CD8-positive, alpha-beta memory T cell (primary cell): Measurements from ENCODE around the gene HPGD. TPM values are rescaled to one million over a fixed set of nuclear protein-coding genes. Genes with fewer than 3 reads are reported as not detected.

Experiments
- CTCF ChIA-PET: fragments of 350-600 bp; sonication (Branson Sonifier 250); formaldehyde crosslinking; loops from one replicate; lab custom pipeline; 2021; ENCODE audit warnings: antibody characterized with exemption; lab: Charles Lee
- POLR2A ChIA-PET: fragments of 350-600 bp; sonication (Branson Sonifier 250); formaldehyde crosslinking; loops from one replicate; lab custom pipeline; 2021; ENCODE audit warnings: antibody characterized with exemption; lab: Charles Lee
- DNase-seq, 5 donors: peaks; one replicate each; pipeline versions ENCODE4 v3.0.0 to v3.0.0-alpha.2; 2020 to 2022; ENCODE audit warnings: mixed read lengths in 1 of 5
- H3K27ac ChIP-seq: one replicate; pipeline ENCODE4 v1.7.0; 2013; ENCODE audit warnings: low read depth, mild to moderate bottlenecking, low read length, moderate library complexity
- H3K27me3 ChIP-seq: 2 replicates; pipeline ENCODE4 v1.7.0; 2013; ENCODE audit warnings: low read length, mild to moderate bottlenecking; ENCODE audit not compliant: insufficient read depth, poor library complexity, severe bottlenecking
- H3K36me3 ChIP-seq: 2 replicates; pipeline ENCODE4 v1.7.0; 2013; ENCODE audit warnings: mild to moderate bottlenecking, low read length, moderate library complexity; ENCODE audit not compliant: insufficient read depth
- H3K4me1 ChIP-seq: 2 replicates; pipeline ENCODE4 v1.7.0; 2013; ENCODE audit warnings: mild to moderate bottlenecking, low read length, moderate library complexity; ENCODE audit not compliant: insufficient read depth
- H3K4me3 ChIP-seq: 2 replicates; pipeline ENCODE4 v1.7.0; 2013; ENCODE audit warnings: mild to moderate bottlenecking, low read length
- H3K9me3 ChIP-seq: 2 replicates; pipeline ENCODE4 v1.7.0; 2013; ENCODE audit warnings: mild to moderate bottlenecking, low read length
- H3K27ac Mint-ChIP-seq, 8 donors: one replicate each; pipeline ENCODE4 v1.8.0; 2020 to 2021; ENCODE audit warnings: mixed read lengths in 8 of 8, mild to moderate bottlenecking in 6 of 8, inconsistent platforms in 3 of 8, moderate library complexity in 3 of 8
- H3K27me3 Mint-ChIP-seq, 2 donors: one replicate each; pipeline ENCODE4 v1.8.0; 2020 to 2021; ENCODE audit warnings: mixed read lengths in 2 of 2, mild to moderate bottlenecking in 1 of 2, moderate library complexity in 1 of 2
- H3K36me3 Mint-ChIP-seq, 3 donors: one replicate each; pipeline ENCODE4 v1.8.0; 2020 to 2021; ENCODE audit warnings: mixed read lengths in 3 of 3, inconsistent platforms in 1 of 3, mild to moderate bottlenecking in 1 of 3
- H3K4me1 Mint-ChIP-seq, 3 donors: one replicate each; pipeline ENCODE4 v1.8.0; 2020 to 2021; ENCODE audit warnings: mixed read lengths in 3 of 3, inconsistent platforms in 1 of 3, mild to moderate bottlenecking in 1 of 3
- H3K4me3 Mint-ChIP-seq, 7 donors: one replicate each; pipeline ENCODE4 v1.8.0; 2020 to 2021; ENCODE audit warnings: mixed read lengths in 7 of 7, mild to moderate bottlenecking in 6 of 7, moderate library complexity in 4 of 7, inconsistent platforms in 2 of 7
- H3K9me3 Mint-ChIP-seq, 5 donors: one replicate each; pipeline ENCODE4 v1.8.0; 2020 to 2022; ENCODE audit warnings: mixed read lengths in 5 of 5, mild to moderate bottlenecking in 3 of 5, moderate library complexity in 2 of 5, inconsistent platforms in 1 of 5
- polyA plus RNA-seq: library from polyadenylated mRNA; unstranded; fragments of 300-500 nt; fragmentation: Illumina TruSeq; gene quantifications from one replicate; pipeline ENCODE4 v1.2.3, GENCODE V29; 2021
- total RNA-seq, 2 experiments: library from RNA; stranded (reverse); gene quantifications; one replicate each; pipeline ENCODE4 v1.2.3, GENCODE V29; 2021

Gene HPGD
- total and polyA plus RNA-seq, 3 experiments from 2014 or later: 1.4 to 18.2 (median 1.6) TPM

GRCh38 chr4:174553031-174553430, 30.7 kb upstream of the HPGD start:
- Mint-ChIP-seq H3K27me3 (no peaks in the 10 kb centered on the region), H3K36me3 (no peaks in the 10 kb centered on the region), H3K27ac (no peak overlapping the region), H3K4me1 (no peaks in the 10 kb centered on the region), H3K9me3 (peaks cover 0 to 13% (median 6%) of the 10 kb centered on the region in 5 donors), H3K4me3 (no peak overlapping the region)
- Histone ChIP-seq H3K4me3 (no peak overlapping the region), H3K27ac (no peak overlapping the region), H3K4me1 (no peaks in the 10 kb centered on the region), H3K9me3 (no peaks in the 10 kb centered on the region), H3K27me3 (no peaks in the 10 kb centered on the region), H3K36me3 (no peaks in the 10 kb centered on the region)
- ChIA-PET CTCF (no interaction called here), POLR2A (no interaction called here)
- DNase-seq: no peak

- peaks cover 0 to 6% (median 0%) of the 10 kb centered on the region in 3 donors for H3K36me3 Mint-ChIP-seq
- no peak overlapping the region for H3K4me3 Mint-ChIP-seq
- CTCF ChIA-PET: no interaction called here
- no peaks in the 10 kb centered on the region for H3K27me3 Mint-ChIP-seq
- no peaks in the 10 kb centered on the region for H3K4me1 ChIP-seq
- DNase-seq: no peak
- no peaks in the 10 kb centered on the region for H3K4me1 Mint-ChIP-seq
- no peak overlapping the region for H3K27ac Mint-ChIP-seq
- H3K27ac ChIP-seq: no peak overlapping the region
- peaks cover 2 to 13% (median 12%) of the 10 kb centered on the region in 5 donors for H3K9me3 Mint-ChIP-seq
- H3K36me3 ChIP-seq: no peaks in the 10 kb centered on the region
- no peak overlapping the region for H3K4me3 ChIP-seq
- no peaks in the 10 kb centered on the region for H3K9me3 ChIP-seq
- POLR2A ChIA-PET: no interaction called here
- H3K27me3 ChIP-seq: no peaks in the 10 kb centered on the region
Observed at GRCh38 chr4:174550541-174550940, 28.3 kb upstream of the HPGD start.

GRCh38 chr4:174549721-174550120, 27.4 kb upstream of the HPGD start:
- DNase-seq: no peak
- H3K4me3 ChIP-seq: no peak overlapping the region
- Mint-ChIP-seq H3K27me3 (no peaks in the 10 kb centered on the region), H3K36me3 (peaks cover 0 to 6% (median 0%) of the 10 kb centered on the region in 3 donors), H3K9me3 (peaks cover 2 to 15% (median 12%) of the 10 kb centered on the region in 5 donors), H3K4me1 (no peaks in the 10 kb centered on the region), H3K27ac (no peak overlapping the region), H3K4me3 (no peak overlapping the region)
- no peaks in the 10 kb centered on the region for H3K9me3 ChIP-seq
- ChIA-PET POLR2A (no interaction called here), CTCF (no interaction called here)
- no peaks in the 10 kb centered on the region for H3K36me3 ChIP-seq
- H3K27me3 ChIP-seq: no peaks in the 10 kb centered on the region
- no peaks in the 10 kb centered on the region for H3K4me1 ChIP-seq
- H3K27ac ChIP-seq: no peak overlapping the region

- no peaks in the 10 kb centered on the region for H3K4me1 Mint-ChIP-seq
- no peaks in the 10 kb centered on the region for H3K36me3 ChIP-seq
- no peak overlapping the region for H3K27ac ChIP-seq
- H3K4me1 ChIP-seq: no peaks in the 10 kb centered on the region
- H3K36me3 Mint-ChIP-seq: peaks cover 0 to 9% (median 0%) of the 10 kb centered on the region in 3 donors
- H3K4me3 Mint-ChIP-seq: no peak overlapping the region
- H3K27me3 Mint-ChIP-seq: no peaks in the 10 kb centered on the region
- POLR2A ChIA-PET: no interaction called here
- no peaks in the 10 kb centered on the region for H3K9me3 ChIP-seq
- no peak for DNase-seq
- no peak overlapping the region for H3K27ac Mint-ChIP-seq
- H3K4me3 ChIP-seq: no peak overlapping the region
- CTCF ChIA-PET: no interaction called here
- no peaks in the 10 kb centered on the region for H3K27me3 ChIP-seq
- peaks cover 2 to 8% (median 6%) of the 10 kb centered on the region in 5 donors for H3K9me3 Mint-ChIP-seq
Observed at GRCh38 chr4:174545268-174545667, 23.0 kb upstream of the HPGD start.

- Mint-ChIP-seq H3K36me3 (peaks cover 0 to 9% (median 0%) of the 10 kb centered on the region in 3 donors), H3K27ac (no peak overlapping the region), H3K27me3 (no peaks in the 10 kb centered on the region), H3K4me1 (no peaks in the 10 kb centered on the region), H3K9me3 (peaks cover 2 to 8% (median 6%) of the 10 kb centered on the region in 5 donors), H3K4me3 (no peak overlapping the region)
- H3K27ac ChIP-seq: no peak overlapping the region
- H3K27me3 ChIP-seq: no peaks in the 10 kb centered on the region
- ChIA-PET CTCF (no interaction called here), POLR2A (no interaction called here)
- H3K9me3 ChIP-seq: no peaks in the 10 kb centered on the region
- H3K4me1 ChIP-seq: no peaks in the 10 kb centered on the region
- H3K4me3 ChIP-seq: no peak overlapping the region
- DNase-seq: no peak
- no peaks in the 10 kb centered on the region for H3K36me3 ChIP-seq
Observed at GRCh38 chr4:174544496-174544895, 22.2 kb upstream of the HPGD start.

GRCh38 chr4:174540175-174540574, 17.9 kb upstream of the HPGD start:
- Histone ChIP-seq H3K27me3 (no peaks in the 10 kb centered on the region), H3K4me3 (no peak overlapping the region), H3K9me3 (no peaks in the 10 kb centered on the region), H3K36me3 (no peaks in the 10 kb centered on the region), H3K4me1 (no peaks in the 10 kb centered on the region), H3K27ac (no peak overlapping the region)
- no peak overlapping the region for H3K4me3 Mint-ChIP-seq
- no peaks in the 10 kb centered on the region for H3K9me3 Mint-ChIP-seq
- peaks cover 0 to 3% (median 0%) of the 10 kb centered on the region in 3 donors for H3K36me3 Mint-ChIP-seq
- DNase-seq: no peak
- no peaks in the 10 kb centered on the region for H3K27me3 Mint-ChIP-seq
- CTCF ChIA-PET: no interaction called here
- H3K27ac Mint-ChIP-seq: no peak overlapping the region
- H3K4me1 Mint-ChIP-seq: no peaks in the 10 kb centered on the region
- POLR2A ChIA-PET: no interaction called here

GRCh38 chr4:174539571-174539970, 17.3 kb upstream of the HPGD start:
- H3K9me3 ChIP-seq: no peaks in the 10 kb centered on the region
- no peaks in the 10 kb centered on the region for H3K9me3 Mint-ChIP-seq
- H3K27me3 Mint-ChIP-seq: no peaks in the 10 kb centered on the region
- no peaks in the 10 kb centered on the region for H3K27me3 ChIP-seq
- no peak overlapping the region for H3K27ac Mint-ChIP-seq
- no peaks in the 10 kb centered on the region for H3K36me3 ChIP-seq
- ChIA-PET POLR2A (no interaction called here), CTCF (no interaction called here)
- no peaks in the 10 kb centered on the region for H3K4me1 Mint-ChIP-seq
- DNase-seq: no peak
- no peak overlapping the region for H3K27ac ChIP-seq
- H3K4me1 ChIP-seq: no peaks in the 10 kb centered on the region
- H3K4me3 Mint-ChIP-seq: no peak overlapping the region
- no peak overlapping the region for H3K4me3 ChIP-seq
- H3K36me3 Mint-ChIP-seq: peaks cover 0 to 3% (median 0%) of the 10 kb centered on the region in 3 donors

- Histone ChIP-seq H3K36me3 (no peaks in the 10 kb centered on the region), H3K4me3 (no peak overlapping the region), H3K27me3 (no peaks in the 10 kb centered on the region), H3K9me3 (no peaks in the 10 kb centered on the region), H3K27ac (no peak overlapping the region), H3K4me1 (no peaks in the 10 kb centered on the region)
- no peak for DNase-seq
- ChIA-PET POLR2A (no interaction called here), CTCF (no interaction called here)
- Mint-ChIP-seq H3K27me3 (no peaks in the 10 kb centered on the region), H3K9me3 (peaks cover 0 to 2% (median 0%) of the 10 kb centered on the region in 5 donors), H3K27ac (no peak overlapping the region), H3K36me3 (peaks cover 0 to 3% (median 0%) of the 10 kb centered on the region in 3 donors), H3K4me1 (no peaks in the 10 kb centered on the region), H3K4me3 (no peak overlapping the region)
Observed at GRCh38 chr4:174538876-174539250, 16.6 kb upstream of the HPGD start.
